ENCODE data around the gene KPNA5. TPM values are rescaled to one million over a fixed set of nuclear protein-coding genes. Genes with fewer than 3 reads are reported as not detected.

KPNA5 gene
- total and polyA plus RNA-seq, 9 of the 15 experiments (the other 6 are each of a cell fraction or from before 2014, with no cell fraction given): 3.2 to 10.3 (median 6.5) TPM

GRCh38 chr6:116680880-116681672, at the start of gene KPNA5 (continued):
- TF ChIP-seq CHD7 (IDR thresholded peaks at IDR 0.05; ENCODE audit: low read depth, low read length): no peak
- peak; percentile 85 to 88 for TF ChIP-seq NRF1 (conservative IDR thresholded peaks at IDR 0.05 in 1 of 2, IDR thresholded peaks at IDR 0.05 in 1 of 2)
- no peak for TF ChIP-seq TSHZ1 (CRISPR knock-in tag; IDR thresholded peaks at IDR 0.05)
- peak; percentile 93 for TF ChIP-seq POLR2B (IDR thresholded peaks at IDR 0.05; ENCODE audit: low read depth, partially characterized antibody)
- 0 out of 4 replicates have a peak, but pooled peaks of 1 of the 2 experiments have one; percentile 21 for TF ChIP-seq FOXA3 (CRISPR knock-in tag; conservative IDR thresholded peaks at IDR 0.05 in 1 of 2, IDR thresholded peaks at IDR 0.05 in 1 of 2)
- no peak for TF ChIP-seq ZNF644 (tag; IDR thresholded peaks at IDR 0.05; ENCODE audit: low read depth)
- TF ChIP-seq GTF3C2 (IDR thresholded peaks at IDR 0.05; ENCODE audit: borderline replicate concordance, extremely low read depth, insufficient read length): no peak
